Endothelial cell of umbilical vein (primary cell): ENCODE results near the gene OSBPL8. TPM values are rescaled to one million over a fixed set of nuclear protein-coding genes. Genes with fewer than 3 reads are reported as not detected.

Experiments
- BruUV-seq: library from RNA; stranded (reverse); fragments of 400-500 nt; replicated peaks from 2 replicates; lab custom pipeline; 2021; lab: Mats Ljungman, UMichigan
- CTCF ChIA-PET: fragments of 300-600, 350-600 bp; sonication (Branson Sonifier 250); formaldehyde crosslinking; loops from one replicate; lab custom pipeline; 2021; ENCODE audit warnings: antibody characterized with exemption, inconsistent platforms; lab: Charles Lee
- POLR2A ChIA-PET: fragments of 300-600, 350-600 bp; sonication (Branson Sonifier 250); formaldehyde crosslinking; loops from one replicate; lab custom pipeline; 2021; ENCODE audit warnings: antibody characterized with exemption, inconsistent platforms; lab: Charles Lee
- DNase-seq: peaks from one replicate; pipeline ENCODE4 v3.0.0-alpha.2; 2011; ENCODE audit warnings: low read depth, low spot score
- FAIRE-seq: peaks from 2 replicates; lab custom pipeline; 2011; peaks lifted over from hg19 to GRCh38; lab: Jason Lieb, UNC
- H2AFZ ChIP-seq: 2 replicates; pipeline ENCODE4 v1.6.0; 2012; ENCODE audit warnings: low read depth, low read length, control low read depth, inconsistent platforms
- H3K27ac ChIP-seq: 2 replicates; pipeline ENCODE4 v1.5.1; 2011; ENCODE audit warnings: low read depth, mild to moderate bottlenecking, control low read depth, low read length, moderate library complexity; ENCODE audit not compliant: insufficient read depth
- H3K27me3 ChIP-seq, 2 experiments: 2 replicates each; pipeline versions ENCODE4 v1.6.0 to v1.6.1; 2011; ENCODE audit warnings: low read length in 2 of 2, mixed read lengths in 1 of 2; ENCODE audit not compliant: control insufficient read depth in 2 of 2, insufficient read depth in 2 of 2
- H3K36me3 ChIP-seq, 2 experiments: 2 replicates in 1 of 2; 3 replicates in 1 of 2; pipeline ENCODE4 v1.5.1; 2011; ENCODE audit warnings: low read length in 2 of 2, mild to moderate bottlenecking in 1 of 2, moderate library complexity in 1 of 2; ENCODE audit not compliant: control insufficient read depth in 2 of 2, insufficient read depth in 2 of 2; ENCODE audit errors: extremely low read depth in 1 of 2
- H3K4me1 ChIP-seq: 3 replicates; pipeline ENCODE4 v1.5.1; 2011; ENCODE audit warnings: mild to moderate bottlenecking, low read length; ENCODE audit not compliant: control insufficient read depth, insufficient read depth; ENCODE audit errors: extremely low read depth
- H3K4me2 ChIP-seq: 2 replicates; pipeline ENCODE4 v1.6.1; 2011; ENCODE audit warnings: low read length, control low read depth, mixed read lengths; ENCODE audit not compliant: insufficient read depth
- H3K4me3 ChIP-seq, 3 experiments: fragments of 200-600 bp in 1 of 3; sonication (generic), shearing (Covaris generic) in 1 of 3; replicated peaks in 1 of 3; 2 replicates each; pipeline ENCODE4 v1.5.1; 2011 to 2016; ENCODE audit warnings: control low read depth in 3 of 3, low read length in 3 of 3, mild to moderate bottlenecking in 2 of 3, inconsistent platforms in 1 of 3, low read depth in 1 of 3, moderate library complexity in 1 of 3; ENCODE audit not compliant: insufficient read depth in 1 of 3
- H3K79me2 ChIP-seq: 2 replicates; pipeline ENCODE4 v1.6.0; 2012; ENCODE audit warnings: low read length, inconsistent platforms; ENCODE audit not compliant: control insufficient read depth, insufficient read depth
- H3K9ac ChIP-seq: replicated peaks from 2 replicates; pipeline ENCODE3; 2011; ENCODE audit warnings: low read length, control low read depth; ENCODE audit not compliant: insufficient read depth; ENCODE audit errors: extremely low read depth
- H3K9me1 ChIP-seq: replicated peaks from 3 replicates; pipeline ENCODE4 v1.6.0; 2011; ENCODE audit warnings: mild to moderate bottlenecking, low read length; ENCODE audit not compliant: control insufficient read depth, insufficient read depth; ENCODE audit errors: extremely low read depth
- H3K9me3 ChIP-seq: replicated peaks from 2 replicates; pipeline ENCODE4 v1.5.1; 2012; ENCODE audit warnings: low read length, inconsistent platforms; ENCODE audit not compliant: control insufficient read depth, insufficient read depth
- H4K20me1 ChIP-seq: replicated peaks from 2 replicates; pipeline ENCODE3; 2011; ENCODE audit warnings: mild to moderate bottlenecking, low read length; ENCODE audit not compliant: control insufficient read depth, insufficient read depth; ENCODE audit errors: extremely low read depth
- CTCF ChIP-seq, 2 donors: IDR thresholded peaks; 1 replicate in 1 of 2; 2 replicates in 1 of 2; pipeline ENCODE4 v1.5.1; 2011; ENCODE audit warnings: low read length in 2 of 2, mild to moderate bottlenecking in 2 of 2, moderate library complexity in 2 of 2, control low read depth in 1 of 2, inconsistent platforms in 1 of 2, low read depth in 1 of 2; ENCODE audit not compliant: insufficient read depth in 1 of 2; ENCODE audit errors: extremely low read depth in 1 of 2
- EZH2 ChIP-seq: IDR thresholded peaks from 2 replicates; pipeline ENCODE4 v1.6.1; 2012; ENCODE audit warnings: borderline replicate concordance, low read depth, mild to moderate bottlenecking, moderate library complexity, low read length, inconsistent platforms; ENCODE audit not compliant: severe bottlenecking
- FOS ChIP-seq: IDR thresholded peaks from 2 replicates; pipeline ENCODE4 v1.6.1; 2011; ENCODE audit warnings: mild to moderate bottlenecking, low read length, moderate library complexity, borderline replicate concordance; ENCODE audit not compliant: insufficient read depth
- GATA2 ChIP-seq: IDR thresholded peaks from 2 replicates; pipeline ENCODE4 v1.7.0; 2011; ENCODE audit warnings: low read depth, mild to moderate bottlenecking, moderate library complexity, mixed read lengths, low read length; ENCODE audit not compliant: insufficient read length, insufficient read depth
- JUN ChIP-seq: IDR thresholded peaks from 2 replicates; pipeline ENCODE4 v1.6.1; 2011; ENCODE audit warnings: borderline replicate concordance, low read depth; ENCODE audit not compliant: insufficient read length, insufficient read depth
- MAX ChIP-seq: IDR thresholded peaks from 2 replicates; pipeline ENCODE4 v1.6.1; 2011; ENCODE audit not compliant: insufficient read depth, insufficient read length
- MYC ChIP-seq: IDR thresholded peaks from one replicate; pipeline ENCODE4 v1.6.1; 2011; ENCODE audit warnings: mild to moderate bottlenecking, low read depth, low read length
- POLR2A ChIP-seq: IDR thresholded peaks from 2 replicates; pipeline ENCODE4 v1.6.1; 2012; ENCODE audit warnings: low read depth, mild to moderate bottlenecking, control low read depth, low read length
- POLR2AphosphoS5 ChIP-seq: IDR thresholded peaks from 2 replicates; pipeline ENCODE4 v1.6.1; 2012; ENCODE audit warnings: low read depth, mild to moderate bottlenecking, control low read depth, low read length, moderate library complexity; ENCODE audit not compliant: insufficient read depth
- dilution Hi-C: fragments of 300-500 bp; cut with MboI; formaldehyde crosslinking; loops from one replicate; pipeline ENCODE4 v1.15.0; 2019; ENCODE audit warnings: low sequenced_read_pairs; ENCODE audit not compliant: extremely low pct_ligation_motif_present
- intact Hi-C: fragments of 100-400 bp; cut with micrococcal nuclease; formaldehyde crosslinking; loops from one replicate; pipeline ENCODE4 v1.10.0; 2022
- polyA plus RNA-seq, 4 experiments: library from polyadenylated mRNA; depleted of rRNA in 3 of 4; stranded (reverse) in 3 of 4; unstranded in 1 of 4; fragments of >200 nt; gene quantifications; 2 replicates each; pipeline versions ENCODE4 v1.2.1 to v1.2.3, GENCODE V29; 2011 to 2012; ENCODE audit warnings: missing spikeins in 1 of 4
- total RNA-seq: library from RNA; stranded (reverse); gene quantifications from 2 replicates; pipeline ENCODE4 v1.2.3, GENCODE V29; 2021

OSBPL8 gene
- total and polyA plus RNA-seq, 2 donors (not counting 3 experiments of a cell fraction or from before 2014, with no cell fraction given), result 10.3 to 47.6 TPM

GRCh38 chr12:76523408-76523807 lies 36.2 kb downstream of the OSBPL8 start:
- no peak overlapping the region for H3K4me2 ChIP-seq
- ChIA-PET CTCF (interaction anchor here (0.9 kb wide), 1 partner anchor 20 kb away, joined by 4 read pairs; no protein-coding TSS in a partner anchor), POLR2A (no interaction called here)
- no peak for DNase-seq
- no TSS peak for BruUV-seq
- H3K9ac ChIP-seq, result no peak overlapping the region
- peaks cover 2% of the 10 kb centered on the region for H4K20me1 ChIP-seq
- no peaks in the 10 kb centered on the region for H3K9me3 ChIP-seq
- peaks cover 16% of the 10 kb centered on the region for H3K4me1 ChIP-seq
- no peak overlapping the region for H2AFZ ChIP-seq
- H3K9me1 ChIP-seq, result no peaks in the 10 kb centered on the region
- intact Hi-C loops (no loop called here), dilution Hi-C loops (no loop called here)
- no peaks in the 10 kb centered on the region for H3K27me3 ChIP-seq
- TF ChIP-seq POLR2A (no peak), MYC (no peak), CTCF (IDR thresholded peaks at IDR 0.05; ENCODE audit: extremely low read depth in 1 of 2, insufficient read depth in 1 of 2, low read depth in 1 of 2, low read length in 2 of 2) (no peak), EZH2 (no peak), JUN (no peak), GATA2 (no peak), FOS (no peak), MAX (no peak), POLR2AphosphoS5 (no peak)
- H3K27ac ChIP-seq, result no peak overlapping the region
- no peaks in the 10 kb centered on the region for H3K36me3 ChIP-seq
- FAIRE-seq, result no peak
- peaks cover 7% of the 10 kb centered on the region for H3K79me2 ChIP-seq
- no peak overlapping the region for H3K4me3 ChIP-seq
